CD4-positive, alpha-beta T cell (primary cell): ENCODE data around the gene SMU1. TPM values are rescaled to one million over a fixed set of nuclear protein-coding genes. Genes with fewer than 3 reads are reported as not detected.

Experiments used
- ATAC-seq: fragments of 200-7000 bp; cut with Tn5 transposase; one replicate; pipeline ENCODE4 v1.10.0; 2022; ENCODE audit warnings: mild to moderate bottlenecking; ENCODE audit not compliant: poor library complexity
- CTCF ChIA-PET: fragments of 350-600 bp; sonication (Branson Sonifier 250); formaldehyde crosslinking; loops from one replicate; lab custom pipeline; 2021; ENCODE audit warnings: antibody characterized with exemption, inconsistent platforms; lab: Charles Lee
- POLR2A ChIA-PET: fragments of 350-600 bp; sonication (Branson Sonifier 250); formaldehyde crosslinking; loops from one replicate; lab custom pipeline; 2021; ENCODE audit warnings: antibody characterized with exemption, inconsistent platforms; lab: Charles Lee
- DNase-seq, 14 experiments: peaks; one replicate each; pipeline ENCODE4 v3.0.0-alpha.2; 2013 to 2020; ENCODE audit warnings: mixed read lengths in 2 of 14
- H3K27ac ChIP-seq, 2 donors: one replicate each; pipeline versions ENCODE4 v1.5.1 to v1.7.0; 2013; ENCODE audit warnings: low read length in 2 of 2, low read depth in 1 of 2, mild to moderate bottlenecking in 1 of 2
- H3K27me3 ChIP-seq, 2 experiments: 1 replicate in 1 of 2; 2 replicates in 1 of 2; pipeline versions ENCODE4 v1.6.1 to v1.7.0; 2013; ENCODE audit warnings: low read length in 2 of 2, control low read depth in 1 of 2, mild to moderate bottlenecking in 1 of 2, moderate library complexity in 1 of 2; ENCODE audit not compliant: insufficient read depth in 2 of 2, control insufficient read depth in 1 of 2
- H3K36me3 ChIP-seq: one replicate; pipeline ENCODE4 v1.6.1; 2013; ENCODE audit warnings: low read length, control low read depth; ENCODE audit not compliant: insufficient read depth
- H3K4me1 ChIP-seq: one replicate; pipeline ENCODE4 v1.6.1; 2013; ENCODE audit warnings: low read length, control low read depth; ENCODE audit not compliant: insufficient read depth
- H3K4me3 ChIP-seq: one replicate; pipeline ENCODE4 v1.5.1; 2013; ENCODE audit warnings: mild to moderate bottlenecking, low read length, moderate library complexity
- H3K9me3 ChIP-seq, 2 experiments: 1 replicate in 1 of 2; 2 replicates in 1 of 2; pipeline versions ENCODE4 v1.6.1 to v1.7.0; 2013; ENCODE audit warnings: low read length in 2 of 2, mild to moderate bottlenecking in 2 of 2, control low read depth in 1 of 2, moderate library complexity in 1 of 2; ENCODE audit not compliant: control insufficient read depth in 1 of 2, insufficient read depth in 1 of 2
- H3K27ac Mint-ChIP-seq: one replicate; pipeline ENCODE4 v1.8.0; 2020; ENCODE audit warnings: mixed read lengths
- H3K27me3 Mint-ChIP-seq: one replicate; pipeline ENCODE4 v1.8.0; 2021; ENCODE audit warnings: mixed read lengths
- H3K36me3 Mint-ChIP-seq: one replicate; pipeline ENCODE4 v1.8.0; 2021; ENCODE audit warnings: low read depth, mixed read lengths
- H3K4me1 Mint-ChIP-seq: one replicate; pipeline ENCODE4 v1.8.0; 2021; ENCODE audit warnings: low read depth, mixed read lengths
- H3K4me3 Mint-ChIP-seq: one replicate; pipeline ENCODE4 v1.8.0; 2020; ENCODE audit warnings: mild to moderate bottlenecking, mixed read lengths
- H3K9me3 Mint-ChIP-seq: one replicate; pipeline ENCODE4 v1.8.0; 2020; ENCODE audit warnings: mixed read lengths
- intact Hi-C, 2 experiments: fragments of 100-400 bp; cut with DNase I in 1 of 2; cut with micrococcal nuclease in 1 of 2; formaldehyde crosslinking; loops; one replicate each; pipeline versions ENCODE4 v1.15.1 to v1.9.0; 2023 to 2025; cut with DNase I, micrococcal nuclease
- polyA plus RNA-seq, 2 donors: library from polyadenylated mRNA; unstranded; fragments of 120-200 nt; gene quantifications; one replicate each; pipeline ENCODE4 v1.2.1, GENCODE V29; 2013
- total RNA-seq, 174 experiments: library from RNA in 2 of 174; stranded (reverse) in 2 of 174; gene quantifications; one replicate each; pipeline ENCODE4 v1.2.3 and lab custom pipeline; 2021 to 2026
- TF ChIP-seq, protein P1 (sequence below): fragments of 200-600 bp; IDR thresholded peaks from one replicate; pipeline ENCODE4 v1.8.0; 2022; ENCODE audit warnings: antibody characterized with exemption, mild to moderate bottlenecking

Gene SMU1
- total RNA-seq, result 10 to 100 TPM; 25.1 to 26.0 TPM
- polyA plus RNA-seq (2013, experiment 1 of 2), result 16.1 TPM
- polyA plus RNA-seq (2013, experiment 2 of 2), result 20.2 TPM
- 114 to 256 (median 161) reads per million in 172 experiments for total RNA-seq (lab: John Stamatoyannopoulos, UW)

DNA sequence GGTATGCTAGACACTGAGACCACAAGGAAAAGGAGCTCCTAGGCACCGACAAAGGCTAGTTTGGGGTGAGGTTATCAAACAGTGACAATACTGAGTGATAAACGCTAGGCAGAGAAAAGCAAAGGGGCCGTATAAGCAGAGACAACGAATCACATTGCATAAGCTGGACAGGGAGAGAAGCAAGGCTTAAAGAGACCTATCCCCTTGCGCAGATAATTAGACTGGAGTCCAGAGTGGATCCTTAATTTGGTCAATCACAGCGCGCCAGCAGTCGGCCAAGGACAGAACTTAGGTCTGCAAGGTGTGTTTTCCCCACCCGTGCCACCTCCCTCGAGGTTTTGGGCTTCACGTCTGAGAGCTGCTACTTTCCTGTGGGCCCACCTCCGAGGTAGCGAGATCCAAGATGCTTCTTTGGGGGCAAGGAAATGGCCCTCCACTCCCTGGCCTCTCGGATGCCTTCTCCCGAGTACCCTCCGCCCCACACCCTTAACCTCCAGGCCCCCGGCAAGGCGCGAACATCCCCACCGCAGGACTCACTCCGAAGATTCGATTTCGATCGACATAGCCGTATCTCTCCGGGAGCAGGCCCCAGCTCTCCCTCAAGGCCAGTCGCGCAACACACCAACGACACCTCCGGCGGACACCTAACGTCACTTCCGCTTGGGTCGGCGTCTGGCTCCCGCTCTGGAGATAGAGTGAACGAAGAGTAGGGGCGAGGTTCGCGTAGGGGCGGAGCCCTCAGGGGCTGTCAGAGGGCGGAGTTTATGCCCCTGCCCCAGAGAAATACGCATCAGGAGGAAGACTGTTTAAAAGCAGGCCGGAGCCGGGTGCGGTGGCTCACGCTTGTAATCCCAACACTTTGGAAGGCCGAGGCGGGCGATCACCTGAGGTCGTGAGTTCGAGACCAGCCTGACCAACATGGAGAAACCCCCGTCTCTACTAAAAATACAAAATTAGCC is at the start of gene SMU1:
Gene SMU1, minus strand, starts transcription at position 629 of the 959 bp plus-strand sequence. Its CDS starts 66 bp downstream, at position 563.
- TF ChIP-seq, protein P1, sequence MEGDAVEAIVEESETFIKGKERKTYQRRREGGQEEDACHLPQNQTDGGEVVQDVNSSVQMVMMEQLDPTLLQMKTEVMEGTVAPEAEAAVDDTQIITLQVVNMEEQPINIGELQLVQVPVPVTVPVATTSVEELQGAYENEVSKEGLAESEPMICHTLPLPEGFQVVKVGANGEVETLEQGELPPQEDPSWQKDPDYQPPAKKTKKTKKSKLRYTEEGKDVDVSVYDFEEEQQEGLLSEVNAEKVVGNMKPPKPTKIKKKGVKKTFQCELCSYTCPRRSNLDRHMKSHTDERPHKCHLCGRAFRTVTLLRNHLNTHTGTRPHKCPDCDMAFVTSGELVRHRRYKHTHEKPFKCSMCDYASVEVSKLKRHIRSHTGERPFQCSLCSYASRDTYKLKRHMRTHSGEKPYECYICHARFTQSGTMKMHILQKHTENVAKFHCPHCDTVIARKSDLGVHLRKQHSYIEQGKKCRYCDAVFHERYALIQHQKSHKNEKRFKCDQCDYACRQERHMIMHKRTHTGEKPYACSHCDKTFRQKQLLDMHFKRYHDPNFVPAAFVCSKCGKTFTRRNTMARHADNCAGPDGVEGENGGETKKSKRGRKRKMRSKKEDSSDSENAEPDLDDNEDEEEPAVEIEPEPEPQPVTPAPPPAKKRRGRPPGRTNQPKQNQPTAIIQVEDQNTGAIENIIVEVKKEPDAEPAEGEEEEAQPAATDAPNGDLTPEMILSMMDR, result no peak

DNA sequence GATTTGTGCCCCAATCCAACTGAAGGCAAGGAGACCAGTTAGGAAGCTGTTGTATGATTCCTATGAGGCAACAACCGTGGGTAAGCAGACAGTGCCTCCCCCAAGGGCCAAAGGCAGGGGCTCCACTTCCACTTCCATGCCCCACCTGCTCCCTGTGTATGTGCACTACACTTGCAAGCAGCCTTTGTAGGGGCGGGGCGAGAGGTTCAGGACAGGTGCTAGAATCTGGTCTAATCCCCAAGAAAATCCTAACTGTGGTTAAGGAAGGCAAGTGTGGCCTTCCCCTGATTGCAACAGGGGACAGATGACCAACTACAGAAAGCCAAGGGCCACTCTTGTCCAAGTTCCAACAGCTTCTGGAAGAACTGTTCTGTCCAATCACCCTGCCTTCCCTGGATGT is 49.0 kb upstream of the SMU1 start:
- ChIA-PET POLR2A (no interaction called here), CTCF (interaction anchor here (0.9 to 1.0 kb wide), 2 partner anchors 33 to 45 kb away, joined by 3 read pairs; no protein-coding TSS in a partner anchor)
- H3K36me3 ChIP-seq, result peaks cover 55% of the 10 kb centered on the region
- no peaks in the 10 kb centered on the region for H3K27me3 Mint-ChIP-seq
- DNase-seq, result no peak
- H3K4me1 ChIP-seq, result peaks cover 12% of the 10 kb centered on the region
- H3K4me3 ChIP-seq, result no peak overlapping the region
- intact Hi-C loops, result no loop called here
- peak; percentile 3 for ATAC-seq
- H3K9me3 Mint-ChIP-seq, result no peaks in the 10 kb centered on the region
- peak overlapping the region; percentile 49 for H3K27ac Mint-ChIP-seq
- TF ChIP-seq, protein P1, result no peak
- no peaks in the 10 kb centered on the region for H3K9me3 ChIP-seq
- no peak overlapping the region for H3K27ac ChIP-seq
- no peak overlapping the region for H3K4me3 Mint-ChIP-seq
- peaks cover 37% of the 10 kb centered on the region for H3K4me1 Mint-ChIP-seq
- no peaks in the 10 kb centered on the region for H3K27me3 ChIP-seq
- H3K36me3 Mint-ChIP-seq, result peaks cover 62% of the 10 kb centered on the region

More for the DNA sequence above, at the start of gene SMU1:
- H3K4me3 Mint-ChIP-seq, result peak within 1 kb of the TSS; percentile 97
- ChIA-PET POLR2A (interaction anchor here (0.6 to 2.7 kb wide), 16 partner anchors 9 to 526 kb away, joined by 3 to 33 read pairs (median 4); partner anchors contain the start of genes APTX, B4GALT1, BAG1 and CHMP5), CTCF (interaction anchor here (0.9 to 1.9 kb wide), 2 partner anchors 16 to 150 kb away, joined by 3 to 4 read pairs; no protein-coding TSS in a partner anchor)
- Histone ChIP-seq H3K9me3 (no peaks in the 10 kb centered on the region), H3K36me3 (peaks cover 28% of the 10 kb centered on the region), H3K27ac (peak within 1 kb of the TSS; percentile 88 to 94), H3K4me1 (peaks cover 40% of the 10 kb centered on the region), H3K4me3 (peak within 1 kb of the TSS; percentile 67), H3K27me3 (no peaks in the 10 kb centered on the region)
- peak; percentile 90 to 98 (median 94) for DNase-seq
- intact Hi-C loops, result loop anchor here (1.0 to 5.0 kb wide), 4 partner anchors 34 to 188 kb away; partner anchors contain the start of genes BAG1 (in 2 of the 2), APTX (in 1 of the 2) and CHMP5 (in 1 of the 2)
- H3K36me3 Mint-ChIP-seq, result peaks cover 50% of the 10 kb centered on the region
- H3K9me3 Mint-ChIP-seq, result no peaks in the 10 kb centered on the region
- H3K4me1 Mint-ChIP-seq, result peaks cover 50% of the 10 kb centered on the region
- no peaks in the 10 kb centered on the region for H3K27me3 Mint-ChIP-seq
- peak within 1 kb of the TSS; percentile 98 for H3K27ac Mint-ChIP-seq
- ATAC-seq, result peak; percentile 90

DNA sequence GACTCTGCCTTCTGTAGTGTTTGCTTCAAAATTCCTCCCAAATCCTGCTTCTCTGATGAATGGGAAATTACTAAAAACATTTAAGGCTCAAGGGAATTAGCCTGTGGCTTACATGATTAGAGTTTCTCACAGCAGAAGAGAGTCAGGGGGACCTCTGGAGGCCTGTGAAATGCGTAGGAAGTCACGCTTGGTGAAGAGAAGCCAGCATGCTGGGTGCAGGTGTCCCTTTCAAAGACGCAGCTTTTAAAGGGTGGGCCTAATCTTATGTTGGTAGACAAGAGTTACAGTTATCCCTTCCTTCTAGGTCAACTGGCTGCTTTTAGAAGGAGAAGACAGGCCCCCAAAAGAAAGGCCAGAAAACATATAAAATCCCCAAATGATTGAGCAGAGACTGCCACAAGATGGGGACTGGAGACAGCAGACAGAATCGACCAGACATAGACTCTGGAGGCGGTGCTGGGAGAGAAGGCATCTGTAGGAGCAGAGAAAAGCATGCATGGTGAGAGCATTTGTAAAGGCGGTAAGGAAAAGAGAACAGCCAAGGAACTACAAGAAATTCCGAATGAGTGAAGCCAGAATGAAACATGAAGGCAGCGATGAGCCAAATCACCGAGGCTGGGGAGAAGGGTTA is 48.4 kb upstream of the SMU1 start:
- intact Hi-C loops, result no loop called here
- no peak overlapping the region for H3K27ac ChIP-seq
- TF ChIP-seq, protein P1, result no peak

More for the DNA sequence above, 48.4 kb upstream of the SMU1 start:
- Mint-ChIP-seq H3K9me3 (no peaks in the 10 kb centered on the region), H3K36me3 (peaks cover 59% of the 10 kb centered on the region), H3K27ac (peak overlapping the region; percentile 31), H3K4me3 (no peak overlapping the region), H3K27me3 (no peaks in the 10 kb centered on the region), H3K4me1 (peaks cover 41% of the 10 kb centered on the region)
- Histone ChIP-seq H3K9me3 (no peaks in the 10 kb centered on the region), H3K36me3 (peaks cover 55% of the 10 kb centered on the region), H3K4me3 (no peak overlapping the region), H3K27me3 (no peaks in the 10 kb centered on the region), H3K4me1 (peaks cover 12% of the 10 kb centered on the region)
- ChIA-PET CTCF (interaction anchor here (0.9 to 1.0 kb wide), 2 partner anchors 33 to 46 kb away, joined by 3 read pairs; no protein-coding TSS in a partner anchor), POLR2A (no interaction called here)
- DNase-seq (peak in 1 of 14 experiments; percentile 28), ATAC-seq (peak; percentile 30)
